Panc1 (cell line): Measurements from ENCODE around the gene GABRD. TPM values are rescaled to one million over a fixed set of nuclear protein-coding genes. Genes with fewer than 3 reads are reported as not detected.

Experiments used
- ATAC-seq: fragments of 200-7000 bp; cut with Tn5 transposase; 2 replicates; pipeline ENCODE4 v1.9.1; 2020; ENCODE audit warnings: mild to moderate bottlenecking, moderate library complexity
- BruUV-seq: library from RNA; stranded (reverse); fragments of 400-500 nt; replicated peaks from 2 replicates; lab custom pipeline; 2021; lab: Mats Ljungman, UMichigan
- CTCF ChIA-PET: fragments of 300-600 bp; sonication (Branson Sonifier 250); formaldehyde crosslinking; loops from one replicate; lab custom pipeline; 2022; ENCODE audit warnings: antibody characterized with exemption; lab: Charles Lee
- POLR2A ChIA-PET: fragments of 300-600 bp; sonication (Branson Sonifier 250); formaldehyde crosslinking; loops from one replicate; lab custom pipeline; 2022; ENCODE audit warnings: antibody characterized with exemption; lab: Charles Lee
- DNase-seq: peaks from one replicate; pipeline ENCODE4 v3.0.0-alpha.2; 2010; ENCODE audit warnings: low read depth, low spot score
- H3K27ac ChIP-seq: 2 replicates; pipeline ENCODE4 v1.5.1; 2011; ENCODE audit warnings: mild to moderate bottlenecking, low read length, inconsistent platforms
- H3K27me3 ChIP-seq: fragments of 200-500 bp; sonication (Bioruptor generic); 2 replicates; pipeline ENCODE4 v1.6.0; 2014; ENCODE audit warnings: low read length, inconsistent platforms; ENCODE audit not compliant: control insufficient read depth, insufficient read depth
- H3K36me3 ChIP-seq: fragments of 200-500 bp; sonication (Bioruptor generic); 2 replicates; pipeline ENCODE4 v1.5.1; 2014; ENCODE audit warnings: inconsistent platforms, mild to moderate bottlenecking, low read length, moderate library complexity; ENCODE audit not compliant: control insufficient read depth, insufficient read depth
- H3K4me1 ChIP-seq: 2 replicates; pipeline ENCODE4 v1.5.1; 2011; ENCODE audit warnings: inconsistent platforms, mild to moderate bottlenecking, low read length, moderate library complexity; ENCODE audit not compliant: control insufficient read depth, insufficient read depth
- H3K4me3 ChIP-seq, 2 experiments: 2 replicates each; pipeline ENCODE4 v1.5.1; 2011 to 2012; ENCODE audit warnings: low read depth in 2 of 2, low read length in 2 of 2, mild to moderate bottlenecking in 2 of 2, inconsistent platforms in 1 of 2, moderate library complexity in 1 of 2
- H3K9me3 ChIP-seq: fragments of 200-500 bp; sonication (Bioruptor generic); 2 replicates; pipeline ENCODE4 v1.5.1; 2014; ENCODE audit warnings: low read depth, mild to moderate bottlenecking, inconsistent platforms, low read length, moderate library complexity; ENCODE audit not compliant: control insufficient read depth, insufficient read depth
- CTCF ChIP-seq: fragments of 450-650 bp; IDR thresholded peaks from 2 replicates; pipeline ENCODE4 v1.5.1; 2017; ENCODE audit warnings: mild to moderate bottlenecking
- POLR2AphosphoS5 ChIP-seq: IDR thresholded peaks from 2 replicates; pipeline ENCODE4 v1.6.1; 2012; ENCODE audit warnings: mild to moderate bottlenecking, low read depth, low read length, moderate library complexity
- REST ChIP-seq, 2 experiments: IDR thresholded peaks; 2 replicates each; pipeline ENCODE4 v1.6.1; 2011 to 2012; ENCODE audit warnings: low read depth in 2 of 2, control low read depth in 1 of 2, low read length in 1 of 2, mild to moderate bottlenecking in 1 of 2, moderate library complexity in 1 of 2; ENCODE audit not compliant: insufficient read depth in 1 of 2
- SIN3A ChIP-seq: IDR thresholded peaks from 2 replicates; pipeline ENCODE4 v1.6.1; 2012; ENCODE audit warnings: low read depth, mild to moderate bottlenecking, low read length, moderate library complexity, borderline replicate concordance; ENCODE audit not compliant: insufficient read depth
- TCF7L2 ChIP-seq: IDR thresholded peaks from 2 replicates; pipeline ENCODE4 v1.6.1; 2011; ENCODE audit warnings: mild to moderate bottlenecking, low read depth, low read length, inconsistent platforms
- in situ Hi-C: cut with HindIII; loops from 2 replicates; pipeline ENCODE4 v1.10.0; 2016; ENCODE audit warnings: low sequenced_read_pairs, low pct_unique_long_range_greater_than_20kb
- intact Hi-C: fragments of 100-400 bp; cut with micrococcal nuclease; formaldehyde crosslinking; loops from one replicate; pipeline ENCODE4 v1.10.0; 2022; ENCODE audit not compliant: unreplicated experiment
- total RNA-seq: library from RNA; stranded (reverse); gene quantifications from one replicate; pipeline ENCODE4 v1.2.1, GENCODE V29; 2021; ENCODE audit not compliant: unreplicated experiment

GABRD gene
- total RNA-seq, 1 experiment from 2014 or later = 3.0 TPM

GRCh38 chr1:1969953-1970716 lies 49.0 kb upstream of the GABRD start:
- BruUV-seq = no TSS peak
- POLR2A ChIA-PET = no interaction called here
- H3K4me1 ChIP-seq = no peaks in the 10 kb centered on the region
- no peak overlapping the region for H3K4me3 ChIP-seq
- CTCF ChIA-PET = no interaction called here
- intact Hi-C loops = no loop called here
- H3K27ac ChIP-seq = no peak overlapping the region
- no peaks in the 10 kb centered on the region for H3K36me3 ChIP-seq
- DNase-seq (no peak), ATAC-seq (no peak)
- no peaks in the 10 kb centered on the region for H3K27me3 ChIP-seq
- no peak for TF ChIP-seq SIN3A
- TF ChIP-seq CTCF = no peak
- TF ChIP-seq REST (IDR thresholded peaks at IDR 0.05; ENCODE audit: insufficient read depth in 1 of 2, low read depth in 2 of 2, low read length in 1 of 2) = no peak
- TF ChIP-seq TCF7L2 = no peak
- TF ChIP-seq POLR2AphosphoS5 = no peak
- in situ Hi-C loops = no loop called here
- H3K9me3 ChIP-seq = no peaks in the 10 kb centered on the region

GRCh38 chr1:1971017-1971416 lies 48.1 kb upstream of the GABRD start:
- ChIA-PET POLR2A (no interaction called here), CTCF (no interaction called here)
- no peak for DNase-seq
- Histone ChIP-seq H3K4me3 (no peak overlapping the region), H3K27me3 (no peaks in the 10 kb centered on the region), H3K9me3 (no peaks in the 10 kb centered on the region), H3K27ac (no peak overlapping the region), H3K36me3 (no peaks in the 10 kb centered on the region), H3K4me1 (no peaks in the 10 kb centered on the region)
- in situ Hi-C loops = no loop called here
- no peak for ATAC-seq
- intact Hi-C loops = no loop called here
- no peak for TF ChIP-seq REST (IDR thresholded peaks at IDR 0.05; ENCODE audit: insufficient read depth in 1 of 2, low read depth in 2 of 2, low read length in 1 of 2)
- no peak for TF ChIP-seq SIN3A
- TF ChIP-seq TCF7L2 = no peak
- no peak for TF ChIP-seq CTCF
- TF ChIP-seq POLR2AphosphoS5 = no peak
- no TSS peak for BruUV-seq
